Ascending aorta (tissue), 2 donors: Measurements from ENCODE around the gene LRRC47. TPM values are rescaled to one million over a fixed set of nuclear protein-coding genes. Genes with fewer than 3 reads are reported as not detected.

ENCODE experiments used
- DNase-seq, 2 donors: peaks; one replicate each; pipeline ENCODE4 v3.0.0-alpha.2; 2019; ENCODE audit warnings: low spot score in 2 of 2
- H3K27ac ChIP-seq, 2 donors: fragments of 200-600 bp; sonication (generic); one replicate each; pipeline ENCODE4 v1.5.1; 2016 to 2017; ENCODE audit warnings: mild to moderate bottlenecking in 1 of 2
- H3K27me3 ChIP-seq: fragments of 200-600 bp; sonication (generic); one replicate; pipeline ENCODE4 v1.5.1; 2017
- H3K36me3 ChIP-seq, 2 donors: fragments of 200-600 bp; sonication (generic); one replicate each; pipeline ENCODE4 v1.5.1; 2016
- H3K4me1 ChIP-seq, 2 donors: fragments of 200-600 bp; sonication (generic); one replicate each; pipeline ENCODE4 v1.5.1; 2016 to 2017; ENCODE audit warnings: mild to moderate bottlenecking in 1 of 2
- H3K4me3 ChIP-seq, 2 donors: fragments of 200-600 bp; sonication (generic); one replicate each; pipeline ENCODE4 v1.5.1; 2016 to 2017; ENCODE audit warnings: mild to moderate bottlenecking in 1 of 2
- H3K9me3 ChIP-seq, 2 donors: fragments of 200-600 bp; sonication (generic); one replicate each; pipeline ENCODE4 v1.5.1; 2016
- intact Hi-C: fragments of 100-400 bp; cut with DNase I; formaldehyde crosslinking; loops from one replicate; pipeline ENCODE4 v1.15.1; 2023
- total RNA-seq: library from RNA; depleted of rRNA; stranded (reverse); fragments of >200 nt; gene quantifications from one replicate; pipeline ENCODE4 v1.1.0, GENCODE V29; 2016
- TF ChIP-seq, protein P1 (sequence below), 3 experiments: fragments of 200-600 bp in 2 of 3; fragments of 450-650 bp in 1 of 3; sonication (generic) in 2 of 3; IDR thresholded peaks; one replicate each; pipeline ENCODE4 v1.5.1; 2016 to 2019; ENCODE audit warnings: antibody characterized with exemption in 3 of 3, mild to moderate bottlenecking in 1 of 3, moderate library complexity in 1 of 3

LRRC47 gene
- total RNA-seq, 1 donor from 2014 or later: 41.5 TPM

DNA sequence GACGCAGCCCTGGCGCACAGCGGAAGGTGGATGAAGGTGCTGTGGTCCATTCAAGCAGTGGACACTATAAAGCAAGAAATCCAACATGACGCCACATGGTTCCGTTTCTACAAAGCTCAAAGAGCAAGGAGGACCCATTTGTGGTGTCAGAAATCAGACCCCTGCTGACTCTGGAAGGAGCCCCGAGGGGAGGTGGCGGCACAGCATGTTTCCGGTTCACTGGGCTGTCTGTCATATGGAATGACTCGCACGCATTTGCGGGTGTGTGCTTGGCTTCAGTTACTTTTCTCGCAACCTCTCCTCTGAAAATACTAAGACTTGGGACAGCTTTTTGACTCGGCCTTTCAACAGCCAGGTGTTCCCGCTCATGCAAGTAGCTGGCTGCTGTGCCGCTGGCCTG is 29.1 kb upstream of the LRRC47 start:
- no peak for DNase-seq
- intact Hi-C loops: no loop called here
- H3K9me3 ChIP-seq: no peaks in the 10 kb centered on the region
- no peak overlapping the region for H3K27ac ChIP-seq
- H3K36me3 ChIP-seq: peaks cover 70 to 94% of the 10 kb centered on the region in 2 donors
- no peaks in the 10 kb centered on the region for H3K4me1 ChIP-seq
- no peaks in the 10 kb centered on the region for H3K27me3 ChIP-seq
- H3K4me3 ChIP-seq: no peak overlapping the region
- TF ChIP-seq, protein P1, sequence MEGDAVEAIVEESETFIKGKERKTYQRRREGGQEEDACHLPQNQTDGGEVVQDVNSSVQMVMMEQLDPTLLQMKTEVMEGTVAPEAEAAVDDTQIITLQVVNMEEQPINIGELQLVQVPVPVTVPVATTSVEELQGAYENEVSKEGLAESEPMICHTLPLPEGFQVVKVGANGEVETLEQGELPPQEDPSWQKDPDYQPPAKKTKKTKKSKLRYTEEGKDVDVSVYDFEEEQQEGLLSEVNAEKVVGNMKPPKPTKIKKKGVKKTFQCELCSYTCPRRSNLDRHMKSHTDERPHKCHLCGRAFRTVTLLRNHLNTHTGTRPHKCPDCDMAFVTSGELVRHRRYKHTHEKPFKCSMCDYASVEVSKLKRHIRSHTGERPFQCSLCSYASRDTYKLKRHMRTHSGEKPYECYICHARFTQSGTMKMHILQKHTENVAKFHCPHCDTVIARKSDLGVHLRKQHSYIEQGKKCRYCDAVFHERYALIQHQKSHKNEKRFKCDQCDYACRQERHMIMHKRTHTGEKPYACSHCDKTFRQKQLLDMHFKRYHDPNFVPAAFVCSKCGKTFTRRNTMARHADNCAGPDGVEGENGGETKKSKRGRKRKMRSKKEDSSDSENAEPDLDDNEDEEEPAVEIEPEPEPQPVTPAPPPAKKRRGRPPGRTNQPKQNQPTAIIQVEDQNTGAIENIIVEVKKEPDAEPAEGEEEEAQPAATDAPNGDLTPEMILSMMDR (IDR thresholded peaks at IDR 0.05): no peak

DNA sequence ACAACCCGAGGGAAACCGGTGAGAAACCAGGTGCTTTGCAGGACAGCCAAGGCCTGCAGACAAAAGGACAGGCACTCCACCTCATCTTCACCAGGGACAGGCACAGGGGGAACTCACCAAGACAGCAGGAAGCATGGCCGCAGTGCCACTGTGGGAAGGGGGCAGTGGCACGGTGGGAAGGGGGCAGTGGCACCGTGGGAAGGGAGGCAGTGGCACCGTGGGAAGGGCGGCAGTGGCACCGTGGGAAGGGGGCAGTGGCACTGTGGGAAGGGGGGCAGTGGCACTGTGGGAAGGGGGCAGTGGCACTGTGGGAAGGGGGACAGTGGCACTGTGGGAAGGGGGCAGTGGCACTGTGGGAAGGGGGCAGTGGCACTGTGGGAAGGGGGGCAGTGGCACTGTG is 28.4 kb upstream of the LRRC47 start:
- no peaks in the 10 kb centered on the region for H3K27me3 ChIP-seq
- H3K9me3 ChIP-seq: no peaks in the 10 kb centered on the region
- DNase-seq: no peak
- H3K4me1 ChIP-seq: no peaks in the 10 kb centered on the region
- peaks cover 75 to 95% of the 10 kb centered on the region in 2 donors for H3K36me3 ChIP-seq
- no peak overlapping the region for H3K4me3 ChIP-seq
- no peak overlapping the region for H3K27ac ChIP-seq
- TF ChIP-seq, protein P1 (IDR thresholded peaks at IDR 0.05): no peak
- intact Hi-C loops: no loop called here

DNA sequence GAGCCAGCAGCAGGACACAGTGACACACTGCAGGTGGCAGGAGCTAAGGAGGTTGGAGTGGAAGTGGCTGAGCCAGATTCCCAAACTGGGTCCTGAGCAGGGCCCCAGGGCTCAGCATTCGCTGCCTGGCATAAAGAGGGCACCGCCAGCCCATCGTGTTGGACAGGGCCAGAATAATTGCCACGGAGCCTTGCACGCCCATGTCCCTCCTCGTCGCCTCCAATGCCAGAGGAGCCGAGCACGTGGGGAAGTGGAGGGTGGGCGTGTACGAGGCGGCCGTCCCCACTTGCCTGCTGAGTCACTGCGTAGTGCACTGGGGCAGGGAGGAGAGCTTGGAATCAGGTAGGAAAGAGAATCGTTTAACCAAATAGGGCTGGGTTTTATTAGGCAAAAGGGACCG is 26.1 kb upstream of the LRRC47 start:
- TF ChIP-seq, protein P1 (IDR thresholded peaks at IDR 0.05): no peak
- Histone ChIP-seq H3K9me3 (no peaks in the 10 kb centered on the region), H3K4me3 (no peak overlapping the region), H3K27me3 (no peaks in the 10 kb centered on the region), H3K36me3 (peaks cover 57 to 84% of the 10 kb centered on the region in 2 donors), H3K27ac (no peak overlapping the region), H3K4me1 (no peaks in the 10 kb centered on the region)
- no peak for DNase-seq
- intact Hi-C loops: no loop called here

DNA sequence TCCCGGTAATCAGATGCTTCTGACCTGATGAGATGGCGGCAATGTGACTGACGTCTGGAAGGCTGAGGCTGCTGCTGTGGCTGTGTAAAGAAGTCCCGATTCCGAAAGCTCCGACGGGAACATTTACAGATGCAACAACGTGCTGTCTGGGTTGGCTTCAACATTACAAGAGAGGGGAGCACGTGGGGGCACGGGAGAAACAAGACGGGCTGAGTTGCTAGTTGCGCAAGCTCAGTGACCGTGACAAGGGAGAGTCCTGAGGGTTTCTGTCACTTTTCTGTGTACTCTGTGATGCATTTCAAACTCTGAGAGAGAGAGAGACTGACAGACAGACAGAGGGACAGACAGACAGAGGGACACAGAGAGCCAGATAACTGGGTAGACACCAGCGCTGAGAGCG is 25.6 kb upstream of the LRRC47 start:
- TF ChIP-seq, protein P1 (IDR thresholded peaks at IDR 0.05): no peak
- Histone ChIP-seq H3K4me1 (no peaks in the 10 kb centered on the region), H3K4me3 (no peak overlapping the region), H3K27ac (no peak overlapping the region), H3K36me3 (peaks cover 53 to 82% of the 10 kb centered on the region in 2 donors), H3K9me3 (no peaks in the 10 kb centered on the region), H3K27me3 (no peaks in the 10 kb centered on the region)
- no peak for DNase-seq
- intact Hi-C loops: no loop called here

DNA sequence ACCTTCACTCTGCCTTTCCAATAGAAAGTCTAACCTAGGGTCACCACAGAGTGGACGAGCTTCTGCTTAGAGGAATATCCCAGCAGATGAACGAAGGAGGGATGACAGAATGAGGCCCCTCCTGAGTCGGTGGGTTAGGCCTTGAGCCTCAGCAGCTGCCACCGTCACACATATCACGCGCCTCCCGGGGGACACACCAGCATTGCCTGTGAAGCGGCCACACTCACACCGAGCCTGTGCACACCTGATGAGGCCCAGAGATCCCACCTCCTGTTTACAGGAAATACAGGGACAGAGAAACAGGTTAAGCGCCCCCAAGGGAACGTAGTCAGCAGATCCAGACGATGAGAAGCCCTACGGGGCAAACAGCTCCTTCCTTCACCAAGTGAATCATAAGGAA is 25.1 kb upstream of the LRRC47 start:
- TF ChIP-seq, protein P1 (IDR thresholded peaks at IDR 0.05): no peak
- Histone ChIP-seq H3K27me3 (no peaks in the 10 kb centered on the region), H3K4me1 (no peaks in the 10 kb centered on the region), H3K4me3 (no peak overlapping the region), H3K36me3 (peaks cover 50 to 83% of the 10 kb centered on the region in 2 donors), H3K27ac (no peak overlapping the region), H3K9me3 (no peaks in the 10 kb centered on the region)
- no peak for DNase-seq
- intact Hi-C loops: no loop called here

DNA sequence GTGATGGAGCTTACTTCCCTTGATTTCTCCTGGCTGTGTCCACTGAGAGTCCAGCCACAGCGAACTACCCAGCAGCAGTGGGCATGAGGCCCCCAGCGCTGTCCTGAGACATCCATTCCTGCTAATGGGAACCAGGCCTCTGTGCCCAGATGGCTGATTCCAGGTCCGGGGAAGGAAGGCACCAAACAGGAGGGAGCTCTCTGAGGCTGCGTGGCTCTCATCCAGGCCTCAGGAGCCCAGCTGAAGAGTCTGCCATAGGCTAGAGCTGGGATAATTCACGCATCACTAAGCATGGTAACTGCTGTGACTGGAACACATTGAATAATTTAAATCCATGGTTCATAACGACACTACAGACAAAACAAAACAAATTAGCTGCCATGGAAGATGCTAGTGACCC is 24.7 kb upstream of the LRRC47 start:
- Histone ChIP-seq H3K27ac (no peak overlapping the region), H3K27me3 (no peaks in the 10 kb centered on the region), H3K9me3 (no peaks in the 10 kb centered on the region), H3K4me3 (no peak overlapping the region), H3K36me3 (peaks cover 50 to 82% of the 10 kb centered on the region in 2 donors), H3K4me1 (no peaks in the 10 kb centered on the region)
- no peak for DNase-seq
- TF ChIP-seq, protein P1 (IDR thresholded peaks at IDR 0.05): no peak
- intact Hi-C loops: no loop called here
